Ectodermal cell (in vitro differentiated cells): ENCODE results near the gene MPP4. TPM values are rescaled to one million over a fixed set of nuclear protein-coding genes. Genes with fewer than 3 reads are reported as not detected.

Source experiments
- H3K27ac ChIP-seq: 2 replicates; pipeline ENCODE4 v1.7.0; 2013; ENCODE audit warnings: mild to moderate bottlenecking, low read depth, low read length; ENCODE audit not compliant: insufficient read depth, poor library complexity, severe bottlenecking
- H3K27me3 ChIP-seq: 2 replicates; pipeline ENCODE4 v1.7.0; 2013; ENCODE audit warnings: mild to moderate bottlenecking, low read length; ENCODE audit not compliant: insufficient read depth, control insufficient read depth, poor library complexity, severe bottlenecking
- H3K36me3 ChIP-seq: one replicate; pipeline ENCODE4 v1.7.0; 2013; ENCODE audit warnings: low read length; ENCODE audit not compliant: control insufficient read depth, insufficient read depth
- H3K4me1 ChIP-seq: one replicate; pipeline ENCODE4 v1.7.0; 2013; ENCODE audit warnings: low read length; ENCODE audit not compliant: control insufficient read depth, insufficient read depth
- H3K4me3 ChIP-seq: 2 replicates; pipeline ENCODE4 v1.7.0; 2013; ENCODE audit warnings: low read depth, low read length, control low read depth; ENCODE audit not compliant: insufficient read depth
- H3K9me3 ChIP-seq: 2 replicates; pipeline ENCODE4 v1.7.0; 2013; ENCODE audit warnings: mild to moderate bottlenecking, low read length, moderate library complexity; ENCODE audit not compliant: control insufficient read depth
- WGBS, 2 experiments: methylation state at CpG; one replicate each; pipeline ENCODE4 v1.1.7; 2013; ENCODE audit warnings: missing lambda C conversion rate in 2 of 2; 5-methylcytosine and 5-hydroxymethylcytosine counted together
- polyA plus RNA-seq, 4 experiments: library from polyadenylated mRNA; stranded (reverse); fragments of 50-300 nt; gene quantifications; one replicate each; pipeline ENCODE4 v1.2.3, GENCODE V29; 2013

Gene MPP4
- polyA plus RNA-seq (2013, experiment 1 of 4), result not detected
- not detected for polyA plus RNA-seq (2013, experiment 2 of 4)
- polyA plus RNA-seq (2013, experiment 3 of 4), result not detected
- polyA plus RNA-seq (2013, experiment 4 of 4), result not detected

GRCh38 chr2:201698588-201699226, at the start of gene MPP4:
TSS of gene MPP4 (minus strand) at chr2:201698644. CDS start at chr2:201693954, 4,690 bp downstream.
- 93 to 95% methylated on average over 1 to 3 of the region's 3 CpGs for WGBS, 2 experiments
- H3K4me1 ChIP-seq, result no peaks in the 10 kb centered on the region
- H3K4me3 ChIP-seq, result no peak within 1 kb of the TSS
- H3K27me3 ChIP-seq, result no peaks in the 10 kb centered on the region
- H3K9me3 ChIP-seq, result no peaks in the 10 kb centered on the region
- H3K36me3 ChIP-seq, result no peaks in the 10 kb centered on the region
- no peak within 1 kb of the TSS for H3K27ac ChIP-seq

GRCh38 chr2:201746551-201746950, 48.1 kb upstream of the MPP4 start:
- 96 to 97% methylated on average over 5 to 6 of the region's 6 CpGs for WGBS, 2 experiments
- Histone ChIP-seq H3K27me3 (no peaks in the 10 kb centered on the region), H3K9me3 (no peaks in the 10 kb centered on the region), H3K4me3 (no peak overlapping the region), H3K36me3 (peaks cover 12% of the 10 kb centered on the region), H3K4me1 (no peaks in the 10 kb centered on the region), H3K27ac (no peak overlapping the region)

GRCh38 chr2:201735486-201735885, 37.0 kb upstream of the MPP4 start:
- H3K4me1 ChIP-seq, result no peaks in the 10 kb centered on the region
- no peaks in the 10 kb centered on the region for H3K9me3 ChIP-seq
- 95 to 100% methylated on average over 2 of the region's 2 CpGs for WGBS, 2 experiments
- H3K27ac ChIP-seq, result no peak overlapping the region
- H3K4me3 ChIP-seq, result no peak overlapping the region
- H3K36me3 ChIP-seq, result peaks cover 18% of the 10 kb centered on the region
- H3K27me3 ChIP-seq, result no peaks in the 10 kb centered on the region

- no peaks in the 10 kb centered on the region for H3K4me1 ChIP-seq
- H3K27ac ChIP-seq, result no peak overlapping the region
- WGBS, 2 experiments, result 89 to 92% methylated on average over 4 of the region's 4 CpGs
- no peaks in the 10 kb centered on the region for H3K27me3 ChIP-seq
- no peaks in the 10 kb centered on the region for H3K9me3 ChIP-seq
- H3K4me3 ChIP-seq, result no peak overlapping the region
- peaks cover 18% of the 10 kb centered on the region for H3K36me3 ChIP-seq
These were observed 35.7 kb upstream of the MPP4 start for GRCh38 chr2:201734111-201734510.

- Histone ChIP-seq H3K27ac (no peak overlapping the region), H3K4me3 (no peak overlapping the region), H3K4me1 (no peaks in the 10 kb centered on the region), H3K36me3 (peaks cover 18% of the 10 kb centered on the region), H3K27me3 (no peaks in the 10 kb centered on the region), H3K9me3 (no peaks in the 10 kb centered on the region)
- 60 to 100% methylated on average over 1 of the region's 1 CpG for WGBS, 2 experiments
These were observed 35.1 kb upstream of the MPP4 start for GRCh38 chr2:201733544-201733943.

GRCh38 chr2:201730651-201731285, 32.3 kb upstream of the MPP4 start:
- Histone ChIP-seq H3K4me3 (no peak overlapping the region), H3K9me3 (no peaks in the 10 kb centered on the region), H3K27ac (no peak overlapping the region), H3K27me3 (no peaks in the 10 kb centered on the region), H3K36me3 (peaks cover 12% of the 10 kb centered on the region), H3K4me1 (no peaks in the 10 kb centered on the region)
- WGBS, 2 experiments, result 76 to 91% methylated on average over 5 of the region's 5 CpGs

- Histone ChIP-seq H3K27ac (no peak overlapping the region), H3K36me3 (peaks cover 33% of the 10 kb centered on the region), H3K27me3 (no peaks in the 10 kb centered on the region), H3K9me3 (no peaks in the 10 kb centered on the region), H3K4me3 (no peak overlapping the region), H3K4me1 (no peaks in the 10 kb centered on the region)
- WGBS, 2 experiments, result 91 to 95% methylated on average over 6 of the region's 6 CpGs
These were observed 17.0 kb upstream of the MPP4 start for GRCh38 chr2:201715459-201715858.

- H3K27me3 ChIP-seq, result no peaks in the 10 kb centered on the region
- no peak overlapping the region for H3K4me3 ChIP-seq
- H3K36me3 ChIP-seq, result peaks cover 33% of the 10 kb centered on the region
- no peaks in the 10 kb centered on the region for H3K4me1 ChIP-seq
- H3K9me3 ChIP-seq, result no peaks in the 10 kb centered on the region
- no peak overlapping the region for H3K27ac ChIP-seq
- 92 to 100% methylated on average over 1 of the region's 1 CpG for WGBS, 2 experiments
These were observed 14.3 kb upstream of the MPP4 start for GRCh38 chr2:201712726-201713125.

GRCh38 chr2:201709747-201710146, 11.3 kb upstream of the MPP4 start:
- WGBS, 2 experiments, result 91 to 93% methylated on average over 5 of the region's 5 CpGs

GRCh38 chr2:201709049-201709448, 10.6 kb upstream of the MPP4 start:
- Histone ChIP-seq H3K9me3 (no peaks in the 10 kb centered on the region), H3K27ac (no peak overlapping the region), H3K27me3 (no peaks in the 10 kb centered on the region), H3K36me3 (peaks cover 18% of the 10 kb centered on the region), H3K4me1 (no peaks in the 10 kb centered on the region), H3K4me3 (no peak overlapping the region)
- 89% methylated on average over 2 of the region's 2 CpGs for WGBS, 2 experiments

More at GRCh38 chr2:201709747-201710146, 11.3 kb upstream of the MPP4 start:
- Histone ChIP-seq H3K27me3 (no peaks in the 10 kb centered on the region), H3K27ac (no peak overlapping the region), H3K4me3 (no peak overlapping the region), H3K36me3 (peaks cover 18% of the 10 kb centered on the region), H3K9me3 (no peaks in the 10 kb centered on the region), H3K4me1 (no peaks in the 10 kb centered on the region)
